ENCODE measurements around the gene NUDT19. TPM values are rescaled to one million over a fixed set of nuclear protein-coding genes. Genes with fewer than 3 reads are reported as not detected.
"Not testable (repeated sequence)": the region's sequence is repeated elsewhere in the genome, so short reads cannot be mapped to it uniquely, and the experiment has no call there.

Gene NUDT19
- total RNA-seq, 1 experiment from 2014 or later = 17.0 TPM

DNA sequence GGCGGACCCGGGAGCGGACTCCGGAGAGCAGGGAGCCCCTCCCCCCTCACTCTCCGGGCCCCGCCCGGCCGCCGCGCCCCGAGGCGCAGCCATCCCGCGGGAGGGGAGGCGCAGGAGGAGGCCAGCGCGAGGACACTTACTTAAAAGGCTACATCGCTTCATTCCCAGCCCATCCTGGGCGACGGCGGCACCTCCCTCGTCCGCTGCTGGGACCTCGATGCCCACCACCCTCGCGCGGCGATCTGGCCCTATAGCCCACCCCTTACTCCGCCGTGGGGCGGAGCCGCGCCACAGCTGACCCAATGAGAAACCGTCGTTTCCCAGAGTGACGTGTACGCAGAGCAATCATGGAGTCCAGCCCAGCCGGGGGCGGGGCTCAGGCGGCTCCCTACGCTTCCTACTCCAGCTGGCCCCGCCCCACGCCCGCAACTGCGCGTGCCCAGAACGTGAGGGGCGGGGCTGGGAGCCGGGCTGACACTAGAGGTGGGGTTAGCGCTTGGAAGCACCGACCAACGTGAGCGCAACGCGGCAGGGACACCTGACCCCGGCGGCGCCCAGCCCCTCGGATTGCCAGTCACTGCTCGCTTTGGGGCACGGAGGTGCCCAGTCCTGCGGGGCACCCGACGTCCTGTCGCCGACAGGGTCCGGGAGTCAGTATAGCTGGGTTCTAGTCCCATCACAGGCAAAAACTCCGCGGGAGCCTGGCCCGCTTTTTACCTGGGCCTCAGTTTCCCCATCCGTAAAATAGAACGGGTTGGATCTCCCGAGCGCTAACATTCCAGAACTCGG lies 16.5 kb upstream of the NUDT19 start, which contains the start of gene ANKRD27:
Gene ANKRD27 (minus strand): TSS at position 250 of the 789 bp plus-strand sequence. CDS start 16,165 bp downstream, outside the sequence.
- peak; percentile 96 for DNase-seq (ENCODE audit: low read depth)

DNA sequence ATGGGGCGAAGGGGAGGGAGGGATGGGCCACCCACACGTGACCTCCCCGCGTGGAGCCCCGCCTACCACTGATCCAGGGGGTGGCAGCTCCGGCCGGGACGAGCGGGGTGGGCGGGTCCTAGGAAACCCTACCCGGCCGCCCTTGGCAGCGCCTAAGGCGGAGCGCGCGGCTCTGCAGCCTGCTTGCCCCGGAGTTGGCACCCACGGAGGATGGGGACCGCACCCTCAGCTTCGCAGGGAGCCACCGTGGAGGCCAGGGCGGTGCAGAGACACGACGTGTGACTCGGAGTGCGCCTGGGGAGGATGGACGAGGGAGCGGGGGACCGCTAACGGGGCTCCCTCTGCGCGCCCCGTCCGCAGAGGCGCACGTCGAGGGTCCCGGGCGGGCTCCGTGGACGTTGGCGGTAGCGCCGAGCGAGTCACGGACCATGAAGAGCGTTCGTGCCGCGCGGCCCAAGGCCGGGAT lies 15.9 kb upstream of the NUDT19 start, which contains the start of gene RGS9BP:
Gene RGS9BP (plus strand): TSS at position 129 of the 466 bp plus-strand sequence. CDS start 416 bp downstream, outside the sequence.
- peak; percentile 50 for DNase-seq (ENCODE audit: low read depth)

DNA sequence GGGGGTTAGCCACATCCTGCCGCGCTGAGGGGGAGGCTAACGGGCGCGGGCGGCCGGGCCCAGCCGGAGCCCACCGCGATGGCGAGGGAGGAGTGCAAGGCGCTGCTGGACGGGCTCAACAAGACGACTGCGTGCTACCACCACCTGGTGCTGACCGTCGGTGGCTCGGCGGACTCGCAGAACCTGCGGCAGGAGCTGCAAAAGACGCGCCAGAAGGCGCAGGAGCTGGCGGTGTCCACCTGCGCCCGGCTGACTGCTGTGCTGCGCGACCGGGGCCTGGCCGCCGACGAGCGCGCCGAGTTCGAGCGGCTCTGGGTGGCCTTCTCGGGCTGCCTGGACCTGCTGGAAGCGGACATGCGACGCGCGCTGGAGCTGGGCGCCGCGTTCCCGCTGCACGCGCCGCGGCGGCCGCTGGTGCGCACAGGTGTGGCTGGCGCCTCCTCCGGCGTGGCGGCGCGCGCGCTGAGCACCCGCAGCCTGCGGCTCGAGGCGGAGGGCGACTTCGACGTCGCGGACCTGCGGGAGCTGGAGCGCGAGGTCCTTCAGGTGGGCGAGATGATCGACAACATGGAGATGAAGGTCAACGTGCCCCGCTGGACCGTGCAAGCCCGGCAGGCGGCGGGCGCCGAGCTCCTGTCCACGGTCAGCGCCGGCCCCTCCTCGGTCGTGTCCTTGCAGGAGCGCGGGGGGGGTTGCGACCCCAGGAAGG lies 15.3 kb upstream of the NUDT19 start:
- no peak for DNase-seq (ENCODE audit: low read depth)

DNA sequence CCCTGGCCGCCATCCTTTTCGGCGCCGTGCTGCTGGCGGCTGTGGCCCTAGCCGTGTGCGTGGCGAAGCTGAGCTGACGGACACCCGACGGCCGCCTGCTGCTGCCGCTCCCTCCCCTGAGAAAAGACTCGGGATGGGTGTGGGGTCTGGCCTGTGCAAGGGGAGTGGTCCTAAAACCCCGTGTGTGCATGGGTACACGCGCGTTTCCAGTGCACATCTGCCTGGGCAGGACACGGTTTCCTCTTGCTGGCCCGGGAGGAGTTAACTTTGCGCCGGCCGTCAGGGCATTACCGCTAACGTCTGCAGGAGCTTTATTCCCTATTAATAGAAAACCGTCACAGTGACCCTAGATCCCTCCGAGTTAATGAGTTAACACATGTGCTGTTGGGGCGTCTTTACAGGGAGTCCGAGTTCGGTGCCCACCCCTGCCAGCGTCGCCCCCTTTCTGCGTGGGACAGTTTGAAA lies 14.7 kb upstream of the NUDT19 start:
- DNase-seq (ENCODE audit: low read depth) = no peak

DNA sequence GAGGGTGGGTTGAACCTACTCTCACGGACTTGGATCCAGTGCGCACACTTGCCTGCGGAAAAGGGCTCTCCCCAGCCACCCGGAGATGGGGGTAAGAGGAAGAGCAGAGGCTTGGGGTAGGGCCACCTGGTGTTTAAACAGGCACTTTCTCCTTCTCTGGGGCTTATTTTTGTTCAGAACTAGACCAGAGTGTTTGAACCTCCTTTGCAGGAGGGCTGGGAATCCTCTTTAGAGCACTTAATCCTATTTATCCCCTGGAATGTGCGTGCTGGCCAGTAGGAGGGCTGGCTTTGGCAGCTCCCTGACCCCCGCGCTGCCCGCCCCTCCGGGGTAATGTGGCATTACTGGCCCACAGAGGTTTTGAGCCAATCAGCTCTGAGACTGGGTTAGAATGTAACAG lies 14.0 kb upstream of the NUDT19 start:
- DNase-seq (ENCODE audit: low read depth) = peak; percentile 44

DNA sequence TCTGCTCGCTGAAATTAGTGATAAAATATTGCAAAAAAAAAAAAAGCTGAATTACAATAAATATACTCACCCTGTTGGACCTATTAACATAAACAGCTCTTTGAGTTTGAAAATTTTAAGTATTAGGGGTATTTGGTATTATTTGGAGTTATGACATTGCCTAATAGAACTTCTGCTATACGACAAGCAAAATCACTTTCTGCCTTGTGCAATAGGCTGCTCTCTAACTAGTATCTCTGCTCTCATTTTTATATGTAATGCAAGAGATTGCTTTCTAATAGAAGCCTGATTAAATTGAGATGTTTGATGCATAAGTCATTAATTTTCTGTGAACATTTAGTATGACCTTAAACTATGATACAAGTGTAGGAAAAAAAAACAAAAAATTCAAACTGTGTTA lies 10.6 kb upstream of the NUDT19 start:
- DNase-seq (ENCODE audit: low read depth) = no peak

DNA sequence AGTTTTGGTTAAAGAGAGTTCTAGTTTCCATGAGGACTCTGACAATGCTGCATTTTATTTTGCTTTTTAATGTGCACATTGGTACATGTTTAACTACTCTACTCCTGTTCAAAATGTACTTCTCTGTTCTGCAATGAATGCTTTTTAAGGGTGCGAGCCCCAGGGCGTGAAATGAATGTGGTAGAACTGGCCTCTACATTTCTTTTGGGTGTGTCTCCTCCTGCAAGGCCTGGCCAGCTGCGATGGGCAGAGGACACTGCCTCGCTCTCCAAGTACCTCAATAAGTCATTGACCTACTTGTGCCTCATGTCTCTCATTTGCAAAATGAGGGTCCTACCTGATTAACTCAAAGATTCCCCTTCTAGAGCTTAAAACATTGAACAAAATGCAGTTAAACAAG lies 9.3 kb upstream of the NUDT19 start:
- no peak for DNase-seq (ENCODE audit: low read depth)

DNA sequence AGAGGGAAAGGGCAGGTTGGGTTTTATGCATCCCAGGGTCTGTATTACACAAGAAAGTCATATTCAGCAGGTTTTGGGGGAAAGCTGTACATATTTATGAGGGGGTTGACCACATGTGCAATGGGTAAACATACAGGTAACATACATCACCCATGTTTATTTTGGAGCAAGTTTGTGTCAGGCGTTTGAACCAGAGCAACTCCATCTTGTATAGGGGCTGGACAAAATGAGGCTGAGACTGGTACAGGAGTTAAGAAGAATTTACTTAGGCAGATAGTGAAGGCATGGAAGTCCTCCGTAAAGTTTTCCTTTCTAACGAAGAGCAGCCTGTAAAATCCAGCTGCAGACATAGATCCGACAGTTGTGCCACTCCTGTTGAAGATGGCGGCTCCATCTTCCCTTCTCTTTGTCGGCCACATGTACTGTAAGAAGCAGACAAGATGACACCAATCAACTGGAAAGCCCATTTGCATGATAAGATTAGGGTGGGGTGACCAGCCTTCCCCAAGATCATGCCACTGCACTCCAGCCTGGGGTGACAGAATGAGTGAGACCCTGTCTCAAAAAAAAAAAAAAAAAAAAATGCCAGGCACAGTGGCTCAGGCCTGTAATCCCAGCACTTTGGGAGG lies 4.7 kb upstream of the NUDT19 start:
- DNase-seq (ENCODE audit: low read depth) = no peak

DNA sequence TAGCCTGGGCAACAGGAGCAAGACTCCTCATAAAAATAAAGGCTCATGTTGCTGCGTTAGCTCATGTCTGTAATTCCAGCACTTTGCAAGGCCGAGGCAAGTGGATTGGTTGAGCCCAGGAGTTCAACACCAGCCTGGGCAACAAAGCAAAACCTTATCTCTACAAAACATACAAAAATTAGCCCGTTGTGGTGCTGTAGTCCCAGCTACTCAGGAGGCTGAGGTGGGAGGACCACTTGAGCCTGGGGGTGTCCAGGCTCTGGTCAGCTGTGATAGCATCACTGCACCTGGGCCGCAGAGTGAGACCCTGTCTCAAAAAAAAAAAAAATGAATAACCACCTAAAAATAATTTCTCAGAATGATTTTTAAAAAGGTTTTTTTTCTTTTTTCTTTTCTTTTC lies 3.9 kb upstream of the NUDT19 start:
- DNase-seq (ENCODE audit: low read depth) = no peak

DNA sequence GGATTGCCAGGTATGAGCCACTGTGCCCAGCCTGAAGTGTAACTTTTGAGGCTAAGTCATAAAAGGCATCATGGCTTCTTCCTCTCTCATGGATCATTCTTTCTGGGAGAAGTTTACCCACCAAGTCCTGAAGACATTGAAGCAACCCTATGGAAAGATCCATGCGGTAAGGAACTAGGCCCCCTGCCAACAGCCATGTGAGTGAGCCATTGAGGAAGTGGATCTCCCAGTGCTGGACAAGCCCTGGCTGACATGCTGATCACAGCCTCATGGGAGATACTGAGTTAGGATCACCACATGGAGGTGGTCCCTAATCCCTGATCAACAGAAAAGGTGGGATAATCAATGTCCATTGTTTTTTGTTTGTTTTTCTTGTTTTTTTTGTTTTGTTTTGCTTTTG lies 3.3 kb upstream of the NUDT19 start:
- DNase-seq (ENCODE audit: low read depth) = no peak

DNA sequence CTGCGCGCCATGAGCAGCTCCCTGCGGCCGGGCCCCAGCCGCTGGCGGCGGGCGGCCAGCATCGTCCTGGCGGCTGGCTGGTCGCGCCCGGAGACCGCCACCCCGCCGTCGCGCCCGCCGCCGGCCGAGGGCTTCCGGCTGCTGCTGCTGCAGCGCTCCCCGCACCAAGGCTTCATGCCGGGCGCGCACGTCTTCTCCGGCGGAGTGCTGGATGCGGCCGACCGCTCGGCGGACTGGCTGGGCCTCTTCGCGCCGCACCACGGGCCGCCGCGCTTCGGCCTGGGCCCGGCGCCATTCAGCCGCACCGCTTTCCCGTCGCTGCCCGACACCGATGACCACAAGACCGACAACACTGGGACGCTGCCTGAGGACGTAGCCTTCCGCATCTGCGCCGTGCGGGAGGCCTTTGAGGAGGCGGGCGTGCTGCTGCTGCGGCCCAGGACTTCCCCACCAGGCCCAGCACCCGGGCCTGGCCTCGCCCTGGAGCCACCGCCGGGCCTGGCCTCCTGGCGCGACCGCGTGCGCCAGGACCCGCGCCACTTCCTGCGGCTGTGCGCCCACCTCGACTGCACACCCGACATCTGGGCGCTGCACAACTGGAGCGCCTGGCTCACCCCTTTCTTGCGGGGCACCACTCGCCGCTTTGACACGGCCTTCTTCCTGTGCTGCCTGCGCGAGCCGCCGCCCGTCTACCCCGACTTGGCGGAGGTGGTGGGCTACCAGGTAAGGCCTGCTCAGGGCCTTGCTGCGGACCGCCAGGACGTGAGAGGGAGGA lies 518 bp downstream of the NUDT19 start:
- peak; percentile 69 for DNase-seq (ENCODE audit: low read depth)

DNA sequence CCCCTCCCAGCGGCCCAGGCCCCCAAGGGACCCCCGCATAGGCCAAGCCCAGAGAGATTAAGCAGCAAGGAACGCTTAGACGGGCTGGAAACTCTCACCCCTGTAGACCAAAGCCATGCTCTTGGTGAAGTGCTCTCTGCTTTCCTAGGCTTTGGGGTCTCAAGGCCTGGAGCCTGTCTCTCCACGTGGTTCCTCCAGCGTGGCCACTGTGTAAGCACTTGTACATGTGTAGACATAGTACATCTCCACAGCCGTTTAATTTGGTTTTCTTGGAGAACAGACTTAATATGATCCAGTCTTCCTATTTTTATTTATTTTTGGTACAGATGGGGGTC lies 1.1 kb downstream of the NUDT19 start:
- DNase-seq (ENCODE audit: low read depth) = peak; percentile 11

DNA sequence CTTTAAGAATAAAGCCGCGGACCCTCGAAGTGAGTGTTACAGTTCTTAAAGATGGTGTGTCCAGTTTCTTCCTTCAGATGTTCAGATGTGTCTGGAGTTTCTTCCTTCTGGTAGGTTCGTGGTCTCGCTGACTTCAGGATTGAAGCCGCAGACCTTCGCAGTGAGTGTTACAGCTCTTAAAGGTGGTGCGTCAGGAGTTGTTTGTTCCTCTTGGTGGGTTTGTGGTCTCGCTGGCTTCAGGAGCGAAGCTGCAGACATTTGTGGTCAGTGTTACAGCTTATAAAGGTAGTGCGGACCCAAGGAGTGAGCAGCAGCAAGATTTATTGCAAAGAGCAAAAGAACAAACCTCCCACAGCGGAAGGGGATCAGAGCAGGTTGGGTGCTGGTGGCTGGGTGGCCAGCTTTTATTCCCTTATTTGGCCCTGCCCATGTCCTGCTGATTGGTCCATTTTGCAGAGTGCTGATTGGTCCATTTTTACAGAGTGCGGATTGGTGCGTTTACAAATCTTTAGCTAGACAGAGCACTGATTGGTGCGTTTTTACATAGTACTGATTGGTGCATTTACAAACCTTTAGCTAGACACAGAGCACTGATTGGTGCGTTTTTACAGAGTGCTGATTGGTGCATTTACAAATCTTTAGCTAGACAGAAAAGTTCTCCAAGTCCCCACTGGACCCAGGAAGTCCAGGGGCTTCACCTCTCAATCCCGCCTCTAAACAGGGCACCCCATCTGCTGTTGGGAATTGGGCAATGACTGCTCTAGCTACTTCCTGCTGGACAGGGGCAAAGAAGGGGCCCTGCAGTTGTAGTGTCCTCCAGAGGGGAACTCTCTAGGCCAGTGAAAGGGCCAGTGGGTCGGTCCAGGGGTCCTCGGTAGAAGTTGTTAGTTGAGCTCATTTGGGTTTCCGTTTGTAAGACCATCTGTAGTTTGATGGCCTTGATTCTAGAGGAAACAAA lies 1.8 kb downstream of the NUDT19 start:
- DNase-seq (ENCODE audit: low read depth) = peak; percentile 35

DNA sequence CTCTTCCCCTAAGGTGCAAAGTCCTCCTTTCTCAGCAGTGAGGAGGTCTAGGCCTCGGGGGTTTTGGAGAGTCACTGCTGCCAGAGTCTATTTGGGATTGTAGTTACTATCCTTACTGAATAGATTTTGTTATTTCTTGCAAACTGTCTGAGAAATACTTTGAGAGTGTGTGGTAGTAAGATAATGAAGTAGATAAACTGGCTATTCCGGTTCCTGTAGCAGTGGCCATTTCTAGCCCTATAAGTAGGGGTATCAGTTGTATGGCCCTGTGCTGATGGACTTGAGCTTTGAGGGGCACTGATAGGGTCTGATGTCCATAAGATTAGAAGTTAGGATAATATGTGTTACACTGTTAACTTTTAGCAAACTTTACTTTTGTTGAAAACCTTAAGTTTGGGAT lies 2.7 kb downstream of the NUDT19 start:
- not testable (repeated sequence) for DNase-seq (ENCODE audit: low read depth)

DNA sequence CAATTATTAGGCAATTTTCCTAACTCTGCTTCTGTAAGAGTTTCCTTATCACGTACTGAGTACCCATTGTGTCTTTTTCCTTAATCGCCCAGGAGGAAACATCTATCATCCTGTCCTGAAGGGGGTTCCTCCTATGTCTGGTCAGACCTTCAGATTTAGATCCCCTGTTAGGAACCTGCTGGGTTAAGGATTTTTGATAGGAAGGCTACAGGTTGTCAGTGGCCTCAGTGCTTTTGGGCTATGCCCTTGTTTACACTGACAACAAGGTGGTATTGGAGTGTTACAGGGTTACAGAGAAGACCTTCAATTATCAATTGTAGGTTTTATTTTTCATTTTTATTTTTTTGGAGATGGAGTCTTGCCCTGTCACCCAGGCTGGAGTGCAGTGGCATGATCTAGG lies 3.2 kb downstream of the NUDT19 start:
- not testable (repeated sequence) for DNase-seq (ENCODE audit: low read depth)

DNA sequence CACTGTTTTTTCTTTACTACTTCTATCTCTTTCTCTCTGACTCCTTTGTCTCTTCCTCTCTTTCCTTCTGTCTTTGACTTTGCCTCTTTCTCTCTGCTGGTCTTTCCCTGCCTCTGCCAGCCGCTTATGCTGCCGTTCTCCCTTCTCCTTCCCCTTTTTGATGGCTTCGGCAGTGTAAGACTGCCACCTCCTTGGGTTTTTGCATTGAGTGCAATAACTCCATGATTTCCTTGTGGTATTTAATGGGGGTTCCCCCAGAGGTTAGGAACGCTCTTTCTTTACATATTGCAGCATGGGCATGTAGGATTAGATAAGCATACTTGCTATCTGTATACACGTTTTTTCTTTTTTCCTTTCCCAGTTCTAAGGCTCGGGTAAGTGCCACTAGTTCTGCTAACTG lies 3.9 kb downstream of the NUDT19 start:
- not testable (repeated sequence) for DNase-seq (ENCODE audit: low read depth)

DNA sequence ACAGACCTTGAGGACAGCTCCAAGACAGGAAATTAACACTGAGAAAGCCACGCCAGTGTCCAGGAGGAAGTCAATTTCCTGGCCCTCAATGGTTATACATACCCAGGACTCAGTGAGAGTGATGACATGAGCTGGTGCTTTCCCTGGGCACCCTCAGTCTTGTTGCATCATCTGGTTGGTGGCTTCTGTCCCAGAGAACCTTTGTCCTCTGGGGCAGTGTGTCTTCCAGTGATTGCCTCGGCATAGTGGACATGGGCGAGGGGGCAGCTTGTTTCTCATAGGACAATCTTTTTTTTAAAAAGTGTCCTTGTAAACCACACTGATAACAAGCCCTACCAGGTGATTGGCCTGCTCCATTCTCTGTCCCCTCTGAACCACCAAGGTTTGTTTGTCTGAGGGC lies 5.2 kb downstream of the NUDT19 start:
- DNase-seq (ENCODE audit: low read depth) = not testable (repeated sequence)

DNA sequence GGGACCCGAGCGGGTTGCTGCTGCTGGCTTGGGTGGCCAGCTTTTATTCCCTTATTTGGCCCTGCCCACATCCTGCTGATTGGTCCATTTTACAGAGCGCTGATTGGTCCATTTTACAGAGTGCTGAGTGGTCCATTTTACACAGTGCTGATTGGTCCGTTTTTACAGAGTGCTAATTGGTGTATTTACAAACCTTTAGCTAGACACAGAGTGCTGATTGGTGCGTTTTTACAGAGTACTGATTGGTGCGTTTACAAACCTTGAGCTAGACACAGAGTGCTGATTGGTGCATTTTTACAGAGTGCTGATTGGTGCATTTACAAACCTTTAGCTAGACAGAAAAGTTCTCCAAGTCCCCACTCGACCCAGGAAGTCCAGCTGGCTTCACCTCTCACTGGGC lies 8.5 kb downstream of the NUDT19 start:
- DNase-seq (ENCODE audit: low read depth) = not testable (repeated sequence)

DNA sequence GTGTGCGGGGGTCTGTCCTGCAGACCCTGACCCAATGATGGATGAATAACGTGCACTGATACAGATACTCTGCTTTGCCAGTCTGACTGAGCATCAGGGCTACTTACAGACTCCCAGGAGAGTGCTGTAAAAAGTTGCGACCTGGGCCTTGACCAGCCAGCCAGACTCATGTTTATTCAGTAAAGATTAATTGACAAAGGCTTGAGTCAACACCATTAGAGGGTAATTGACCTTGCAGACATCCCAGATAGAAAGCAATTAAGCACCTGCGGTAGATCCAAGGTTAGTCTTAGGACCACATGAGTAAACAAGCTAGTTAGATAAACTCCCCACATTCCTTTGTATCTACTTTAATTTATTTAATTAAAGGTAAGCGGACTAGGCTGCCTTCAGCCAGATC lies 10.4 kb downstream of the NUDT19 start:
- DNase-seq (ENCODE audit: low read depth) = no peak

DNA sequence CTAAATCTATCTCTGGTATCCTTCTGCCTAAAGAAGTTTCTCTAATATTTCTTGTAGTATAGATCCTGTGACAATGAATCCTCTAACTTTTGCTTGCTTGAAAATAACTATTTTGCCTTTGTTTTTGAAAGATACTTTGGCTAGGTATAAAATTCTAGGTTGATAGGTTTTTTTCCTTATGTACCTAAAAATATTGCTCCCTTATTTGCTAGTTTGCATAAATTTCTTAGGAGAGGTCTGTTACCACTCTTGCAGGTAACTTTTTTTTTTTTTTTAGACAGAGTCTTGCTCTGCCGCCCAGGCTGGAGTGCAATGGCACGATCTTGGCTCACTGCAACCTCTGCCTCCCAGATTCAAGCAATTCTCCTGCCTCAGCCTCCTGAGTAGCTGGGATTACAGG lies 12.4 kb downstream of the NUDT19 start:
- DNase-seq (ENCODE audit: low read depth) = not testable (repeated sequence)
